Activated CD4-positive, alpha-beta T cell treated with anti-CD3 and anti-CD28 coated beads for 1 hour (primary cell): ENCODE results near the gene IRF5.
"Not testable (repeated sequence)": the region's sequence is repeated elsewhere in the genome, so short reads cannot be mapped to it uniquely, and the experiment has no call there.

Source experiments
- DNase-seq: peaks from one replicate; pipeline ENCODE4 v3.0.0-alpha.2; 2020

Gene IRF5

GRCh38 chr7:128940494-128941322, 3.0 kb downstream of the IRF5 start:
- DNase-seq: no peak

GRCh38 chr7:128941323-128941890, 3.7 kb downstream of the IRF5 start:
- no peak for DNase-seq

- no peak for DNase-seq
Measured at GRCh38 chr7:128941946-128942526, 4.3 kb downstream of the IRF5 start.

- not testable (repeated sequence) for DNase-seq
Measured at GRCh38 chr7:128943251-128943650, 5.5 kb downstream of the IRF5 start.

GRCh38 chr7:128944487-128945236, 6.9 kb downstream of the IRF5 start:
- no peak for DNase-seq

- DNase-seq: no peak
Measured at GRCh38 chr7:128945668-128946366, 8.1 kb downstream of the IRF5 start.

GRCh38 chr7:128946936-128947830, 9.5 kb downstream of the IRF5 start:
- no peak for DNase-seq

- DNase-seq: no peak
Measured at GRCh38 chr7:128947854-128948253, 10.1 kb downstream of the IRF5 start.

GRCh38 chr7:128948312-128948973, 10.7 kb downstream of the IRF5 start:
- no peak for DNase-seq

- no peak for DNase-seq
Measured at GRCh38 chr7:128948976-128949760, 11.4 kb downstream of the IRF5 start.

- no peak for DNase-seq
Measured at GRCh38 chr7:128951296-128951695, 13.6 kb downstream of the IRF5 start.

GRCh38 chr7:128954150-128954549, 16.4 kb downstream of the IRF5 start:
- DNase-seq: no peak

- DNase-seq: no peak
Measured at GRCh38 chr7:128954830-128955802, 17.4 kb downstream of the IRF5 start.

- DNase-seq: no peak
Measured at GRCh38 chr7:128955981-128956380, 18.3 kb downstream of the IRF5 start.

- DNase-seq: no peak
Measured at GRCh38 chr7:128959296-128959695, 21.6 kb downstream of the IRF5 start.

GRCh38 chr7:128961030-128961659, 23.4 kb downstream of the IRF5 start:
- no peak for DNase-seq

- DNase-seq: no peak
Measured at GRCh38 chr7:128962899-128963298, 25.2 kb downstream of the IRF5 start.

GRCh38 chr7:128963327-128963757, 25.6 kb downstream of the IRF5 start:
- no peak for DNase-seq

GRCh38 chr7:128968624-128969023, 30.9 kb downstream of the IRF5 start:
- DNase-seq: no peak
